MM.1S (cell line): Measurements from ENCODE around the gene GALNT12.

Source experiments
- DNase-seq: peaks from one replicate; pipeline ENCODE4 v3.0.0-alpha.2; 2015
- H2AFZ ChIP-seq: fragments of 300-600 bp; sonication (generic); 2 replicates; pipeline ENCODE4 v1.6.0; 2016; ENCODE audit warnings: antibody characterized with exemption, low read length
- H3F3A ChIP-seq: fragments of 300-600 bp; sonication (generic); 2 replicates; pipeline ENCODE4 v1.6.1; 2016; ENCODE audit warnings: mild to moderate bottlenecking, antibody characterized with exemption, low read length, moderate library complexity, mixed read lengths; ENCODE audit not compliant: insufficient read depth
- H3K27ac ChIP-seq: fragments of 300-600 bp; sonication (generic); 2 replicates; pipeline ENCODE4 v1.5.1; 2016; ENCODE audit warnings: mild to moderate bottlenecking, low read length
- H3K27me3 ChIP-seq: fragments of 300-600 bp; sonication (generic); replicated peaks from 2 replicates; pipeline ENCODE4 v1.6.0; 2016; ENCODE audit warnings: low read length; ENCODE audit not compliant: insufficient read depth
- H3K36me3 ChIP-seq: fragments of 300-600 bp; sonication (generic); replicated peaks from 2 replicates; pipeline ENCODE4 v1.6.1; 2016; ENCODE audit warnings: mild to moderate bottlenecking, low read length, mixed read lengths; ENCODE audit not compliant: insufficient read depth
- H3K4me1 ChIP-seq: fragments of 300-600 bp; sonication (generic); 2 replicates; pipeline ENCODE4 v1.6.1; 2016; ENCODE audit warnings: low read length, mixed read lengths
- H3K4me2 ChIP-seq: fragments of 300-600 bp; sonication (generic); 2 replicates; pipeline ENCODE4 v1.6.0; 2016; ENCODE audit warnings: low read depth, low read length
- H3K4me3 ChIP-seq: fragments of 300-600 bp; sonication (generic); 2 replicates; pipeline ENCODE4 v1.5.1; 2016; ENCODE audit warnings: low read length, mixed read lengths
- H3K79me2 ChIP-seq: fragments of 300-600 bp; sonication (generic); 2 replicates; pipeline ENCODE4 v1.6.1; 2016; ENCODE audit warnings: mixed run types, low read length, mixed read lengths
- H3K9ac ChIP-seq: fragments of 300-600 bp; sonication (generic); 2 replicates; pipeline ENCODE4 v1.6.1; 2016; ENCODE audit warnings: low read length, mixed read lengths
- H3K9me2 ChIP-seq: fragments of 300-600 bp; sonication (generic); replicated peaks from 2 replicates; pipeline ENCODE4 v1.6.1; 2016; ENCODE audit warnings: mild to moderate bottlenecking, low read length, mixed read lengths; ENCODE audit not compliant: insufficient read depth
- H3K9me3 ChIP-seq: fragments of 300-600 bp; sonication (generic); replicated peaks from 2 replicates; pipeline ENCODE4 v1.6.1; 2016; ENCODE audit warnings: mild to moderate bottlenecking, low read length, mixed read lengths; ENCODE audit not compliant: insufficient read depth
- H4K20me1 ChIP-seq: fragments of 300-600 bp; sonication (generic); 2 replicates; pipeline ENCODE4 v1.6.1; 2016; ENCODE audit warnings: mild to moderate bottlenecking, low read length, moderate library complexity, mixed read lengths; ENCODE audit not compliant: insufficient read depth
- EZH2 ChIP-seq: fragments of 300-600 bp; sonication (generic); optimal IDR thresholded peaks from 2 replicates; pipeline ENCODE3; 2017; ENCODE audit warnings: low read depth, mild to moderate bottlenecking, antibody characterized with exemption, low read length, mixed read lengths
- EZH2phosphoT487 ChIP-seq: fragments of 300-600 bp; sonication (generic); IDR thresholded peaks from 2 replicates; pipeline ENCODE4 v1.6.1; 2018; ENCODE audit warnings: antibody characterized with exemption, low read length
- TF ChIP-seq, protein P1 (sequence below): fragments of 300-600 bp; sonication (generic); IDR thresholded peaks from 2 replicates; pipeline ENCODE4 v1.5.1; 2016; ENCODE audit warnings: antibody characterized with exemption, low read length, mixed read lengths

The GALNT12 gene

DNA sequence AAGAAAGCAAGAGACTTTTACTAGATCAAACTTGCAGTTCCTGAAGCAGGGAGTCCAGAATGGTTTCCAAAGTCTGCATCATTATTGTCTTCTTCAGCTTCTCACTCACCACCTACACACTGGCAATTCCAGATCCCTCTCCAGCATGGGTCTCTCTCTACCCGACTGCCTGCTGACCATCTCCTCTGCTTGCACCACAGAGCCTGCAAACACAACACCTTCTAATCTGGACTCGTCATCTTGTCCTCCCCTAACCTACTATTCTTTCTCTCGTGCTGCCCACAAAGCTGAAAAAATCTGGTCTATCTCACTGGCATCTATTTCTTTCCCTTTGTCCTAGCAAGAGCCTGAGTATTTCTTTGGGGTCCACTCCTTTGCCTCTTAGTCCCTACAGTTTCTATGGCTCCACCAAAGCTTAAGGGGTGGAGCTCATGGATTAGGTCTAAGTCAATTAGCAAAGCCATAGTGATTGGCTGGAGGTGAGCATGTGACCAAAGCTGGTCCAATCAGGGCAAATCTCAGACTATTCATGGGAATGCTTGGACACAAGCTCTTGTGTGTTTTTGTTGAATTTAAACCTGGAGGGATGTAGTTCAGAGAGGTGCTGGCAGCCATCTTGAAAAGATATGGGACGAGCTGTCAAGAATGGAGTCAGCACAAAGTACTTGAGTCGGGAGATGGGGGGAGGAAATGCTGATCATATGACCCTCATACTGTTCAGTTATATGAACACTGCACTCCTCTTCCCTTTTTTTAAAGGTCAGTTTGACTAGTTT lies 63.5 kb downstream of the GALNT12 start:
- no peak for TF ChIP-seq EZH2phosphoT487
- TF ChIP-seq, protein P1, sequence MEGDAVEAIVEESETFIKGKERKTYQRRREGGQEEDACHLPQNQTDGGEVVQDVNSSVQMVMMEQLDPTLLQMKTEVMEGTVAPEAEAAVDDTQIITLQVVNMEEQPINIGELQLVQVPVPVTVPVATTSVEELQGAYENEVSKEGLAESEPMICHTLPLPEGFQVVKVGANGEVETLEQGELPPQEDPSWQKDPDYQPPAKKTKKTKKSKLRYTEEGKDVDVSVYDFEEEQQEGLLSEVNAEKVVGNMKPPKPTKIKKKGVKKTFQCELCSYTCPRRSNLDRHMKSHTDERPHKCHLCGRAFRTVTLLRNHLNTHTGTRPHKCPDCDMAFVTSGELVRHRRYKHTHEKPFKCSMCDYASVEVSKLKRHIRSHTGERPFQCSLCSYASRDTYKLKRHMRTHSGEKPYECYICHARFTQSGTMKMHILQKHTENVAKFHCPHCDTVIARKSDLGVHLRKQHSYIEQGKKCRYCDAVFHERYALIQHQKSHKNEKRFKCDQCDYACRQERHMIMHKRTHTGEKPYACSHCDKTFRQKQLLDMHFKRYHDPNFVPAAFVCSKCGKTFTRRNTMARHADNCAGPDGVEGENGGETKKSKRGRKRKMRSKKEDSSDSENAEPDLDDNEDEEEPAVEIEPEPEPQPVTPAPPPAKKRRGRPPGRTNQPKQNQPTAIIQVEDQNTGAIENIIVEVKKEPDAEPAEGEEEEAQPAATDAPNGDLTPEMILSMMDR: no peak
- no peak for TF ChIP-seq EZH2
- no peaks in the 10 kb centered on the region for H3F3A ChIP-seq
- no peaks in the 10 kb centered on the region for H4K20me1 ChIP-seq
- no peak overlapping the region for H3K27ac ChIP-seq
- H3K4me3 ChIP-seq: no peak overlapping the region
- H3K9ac ChIP-seq: no peak overlapping the region
- H3K79me2 ChIP-seq: no peaks in the 10 kb centered on the region
- H3K27me3 ChIP-seq: no peaks in the 10 kb centered on the region
- H2AFZ ChIP-seq: no peak overlapping the region
- no peaks in the 10 kb centered on the region for H3K9me3 ChIP-seq
- no peak overlapping the region for H3K4me2 ChIP-seq
- no peak for DNase-seq
- no peaks in the 10 kb centered on the region for H3K36me3 ChIP-seq
- 0 out of 2 replicates have a peak, but pooled peaks cover 5% of the 10 kb centered on the region for H3K4me1 ChIP-seq
- no peaks in the 10 kb centered on the region for H3K9me2 ChIP-seq

GRCh38 chr9:98871558-98872065 lies 64.1 kb downstream of the GALNT12 start:
- no peak overlapping the region for H3K27ac ChIP-seq
- no peak overlapping the region for H3K4me3 ChIP-seq
- no peaks in the 10 kb centered on the region for H3K9me3 ChIP-seq
- 0 out of 2 replicates have a peak, but pooled peaks cover 5% of the 10 kb centered on the region for H3K4me1 ChIP-seq
- no peaks in the 10 kb centered on the region for H3K36me3 ChIP-seq
- no peak overlapping the region for H3K4me2 ChIP-seq
- no peaks in the 10 kb centered on the region for H3K9me2 ChIP-seq
- H4K20me1 ChIP-seq: no peaks in the 10 kb centered on the region
- TF ChIP-seq, protein P1: no peak
- no peak for TF ChIP-seq EZH2
- TF ChIP-seq EZH2phosphoT487: no peak
- H3K9ac ChIP-seq: no peak overlapping the region
- H3K79me2 ChIP-seq: no peaks in the 10 kb centered on the region
- H3F3A ChIP-seq: no peaks in the 10 kb centered on the region
- no peak overlapping the region for H2AFZ ChIP-seq
- H3K27me3 ChIP-seq: no peaks in the 10 kb centered on the region
- DNase-seq: no peak

GRCh38 chr9:98873526-98873925 lies 66.1 kb downstream of the GALNT12 start:
- Histone ChIP-seq H3K4me2 (no peak overlapping the region), H3K36me3 (no peaks in the 10 kb centered on the region), H3K27ac (no peak overlapping the region), H4K20me1 (no peaks in the 10 kb centered on the region), H3K27me3 (no peaks in the 10 kb centered on the region), H3K4me3 (no peak overlapping the region), H3K9me2 (no peaks in the 10 kb centered on the region), H3F3A (no peaks in the 10 kb centered on the region), H3K9me3 (no peaks in the 10 kb centered on the region), H3K4me1 (no peaks in the 10 kb centered on the region), H3K9ac (no peak overlapping the region), H3K79me2 (no peaks in the 10 kb centered on the region), H2AFZ (no peak overlapping the region)
- DNase-seq: no peak
- TF ChIP-seq EZH2 (no peak), EZH2phosphoT487 (no peak)
- TF ChIP-seq, protein P1: no peak
